ENCODE data around the gene SLC6A19. TPM values are rescaled to one million over a fixed set of nuclear protein-coding genes. Genes with fewer than 3 reads are reported as not detected.
"Not testable (repeated sequence)": the region's sequence is repeated elsewhere in the genome, so short reads cannot be mapped to it uniquely, and the experiment has no call there.

The SLC6A19 gene
- not detected in 2 replicates for total RNA-seq

DNA sequence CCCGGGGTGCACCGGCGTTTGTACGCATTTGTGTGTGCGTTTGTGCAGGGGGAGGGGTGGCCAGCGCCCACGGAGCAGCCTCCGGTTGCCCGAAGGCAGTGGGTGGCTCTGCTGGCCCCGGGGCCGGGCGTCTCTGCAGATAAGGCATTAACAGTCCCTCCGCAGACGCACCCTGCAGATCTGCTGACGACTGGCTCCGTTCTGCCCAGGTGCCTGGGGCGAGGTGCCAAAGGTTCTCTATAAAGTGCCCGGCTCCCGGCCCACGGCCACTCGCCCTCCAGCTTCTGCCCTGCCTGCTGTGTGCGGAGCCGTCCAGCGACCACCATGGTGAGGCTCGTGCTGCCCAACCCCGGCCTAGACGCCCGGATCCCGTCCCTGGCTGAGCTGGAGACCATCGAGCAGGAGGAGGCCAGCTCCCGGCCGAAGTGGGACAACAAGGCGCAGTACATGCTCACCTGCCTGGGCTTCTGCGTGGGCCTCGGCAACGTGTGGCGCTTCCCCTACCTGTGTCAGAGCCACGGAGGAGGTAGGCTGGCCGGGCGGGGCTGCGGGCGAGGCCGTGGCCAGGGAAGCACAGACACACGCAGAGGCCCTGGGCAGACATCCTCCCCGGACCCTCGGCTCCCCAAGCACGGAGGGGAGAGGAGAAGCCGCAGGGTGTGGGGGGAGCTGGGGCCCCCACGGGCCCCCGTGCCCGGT, at the start of gene SLC6A19:
Gene SLC6A19, plus strand, starts transcription at position 269 of the 699 bp plus-strand sequence. Its CDS starts 56 bp downstream, at position 325.
- no peak for DNase-seq (ENCODE audit: low read depth, low spot score)

- no peak for DNase-seq (ENCODE audit: low read depth, low spot score)
Measured at GRCh38 chr5:1152156-1152555, 49.2 kb upstream of the SLC6A19 start.

DNA sequence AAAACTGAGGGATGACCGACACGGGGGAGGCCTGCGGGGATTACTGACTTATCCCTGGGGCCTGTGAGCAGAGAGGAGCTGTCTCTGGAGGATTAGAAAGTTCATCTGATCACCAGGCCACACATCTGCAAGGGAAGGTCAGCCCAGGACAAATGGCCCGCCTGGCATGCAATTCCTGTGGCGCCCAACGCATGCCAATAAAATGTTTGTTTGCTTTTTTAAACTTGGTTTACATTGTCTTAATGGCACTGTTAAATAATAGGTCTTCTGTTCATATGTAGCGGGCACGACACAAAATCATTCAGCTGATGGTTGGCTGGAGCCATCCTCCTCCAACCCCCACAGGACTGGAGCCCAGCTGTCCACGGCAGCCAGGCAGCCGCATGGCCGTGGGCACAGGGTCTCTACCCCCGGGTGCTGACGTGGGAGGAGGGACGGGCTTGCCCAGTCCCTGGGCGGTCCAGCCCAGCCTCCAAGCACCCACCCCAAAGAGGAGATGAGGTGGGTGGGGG, 48.6 kb upstream of the SLC6A19 start:
- no peak for DNase-seq (ENCODE audit: low read depth, low spot score)

- DNase-seq (ENCODE audit: low read depth, low spot score): no peak
Measured at GRCh38 chr5:1153428-1153827, 48.0 kb upstream of the SLC6A19 start.

- no peak for DNase-seq (ENCODE audit: low read depth, low spot score)
Measured at GRCh38 chr5:1155191-1156032, 46.0 kb upstream of the SLC6A19 start.

DNA sequence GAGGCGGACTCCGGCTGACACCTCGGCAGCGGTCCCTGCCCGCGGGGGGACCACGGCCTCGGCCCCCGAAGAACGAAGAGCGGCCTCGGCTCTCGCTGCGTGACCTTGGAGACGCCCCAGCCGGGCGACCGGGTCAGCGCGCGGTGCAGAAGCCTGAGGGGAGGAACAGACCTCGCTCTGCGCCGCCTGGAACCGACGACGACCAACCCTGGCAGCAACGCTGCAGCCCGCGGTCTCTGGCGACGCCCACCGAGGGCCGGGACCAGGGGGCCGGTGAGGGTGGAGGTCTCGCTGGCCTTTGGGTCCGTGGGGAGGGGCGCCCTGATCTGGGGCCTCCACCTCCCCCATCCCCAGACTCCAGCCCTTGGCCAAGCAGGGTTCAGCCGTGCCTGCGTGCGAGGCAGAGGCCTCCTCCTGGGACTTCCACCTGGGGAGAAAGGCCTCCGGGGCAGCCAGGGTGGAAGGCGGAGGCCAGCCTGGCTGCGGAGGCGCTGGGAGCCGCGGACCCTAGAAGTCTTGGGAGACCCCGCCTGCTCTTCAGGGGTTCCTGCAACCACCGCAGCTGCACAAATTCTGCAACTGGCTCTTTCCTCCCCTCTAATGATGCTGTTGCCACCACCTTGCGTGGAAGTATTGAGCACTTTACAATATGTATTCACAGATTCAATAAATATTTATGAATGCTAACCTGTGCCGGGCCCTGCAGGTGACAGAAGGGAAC, 45.2 kb upstream of the SLC6A19 start:
- no peak for DNase-seq (ENCODE audit: low read depth, low spot score)

GRCh38 chr5:1156754-1157460, 44.5 kb upstream of the SLC6A19 start:
- DNase-seq (ENCODE audit: low read depth, low spot score): no peak

GRCh38 chr5:1157461-1157986, 43.9 kb upstream of the SLC6A19 start:
- not testable (repeated sequence) for DNase-seq (ENCODE audit: low read depth, low spot score)

DNA sequence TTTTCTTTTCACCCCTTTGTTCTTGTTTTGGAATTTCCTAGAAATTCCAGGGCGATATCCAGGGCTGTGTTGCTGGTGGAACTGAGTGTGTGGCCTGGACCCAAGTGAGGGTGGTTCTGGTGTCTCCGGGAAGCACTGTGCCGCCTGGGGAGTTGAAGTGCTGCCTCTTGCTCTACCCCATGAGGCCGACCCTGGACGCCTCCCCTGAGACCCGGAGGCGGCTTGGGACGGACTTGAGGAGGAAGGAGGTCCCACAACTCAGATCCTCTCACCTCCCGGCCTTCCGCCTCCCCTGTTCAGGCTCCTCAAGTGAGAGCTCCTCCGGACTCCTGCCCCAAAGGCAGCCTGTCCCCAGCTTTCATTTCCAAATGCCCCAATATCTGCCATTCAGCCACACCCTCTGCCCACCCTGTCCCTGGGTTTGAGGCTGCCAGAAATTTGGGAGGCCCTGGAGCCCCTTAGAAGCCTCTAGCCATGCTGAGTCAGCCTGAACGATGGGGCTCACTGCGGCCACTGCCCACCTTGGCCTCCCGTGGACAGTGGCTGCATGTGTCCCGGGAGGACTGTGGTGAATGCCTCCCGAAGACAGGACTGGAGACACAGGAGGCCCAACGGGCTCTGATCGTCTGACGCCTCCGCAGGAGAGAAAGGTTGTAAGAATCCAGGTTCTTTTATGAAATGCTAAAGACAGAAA, 42.6 kb upstream of the SLC6A19 start:
- DNase-seq (ENCODE audit: low read depth, low spot score): no peak

DNA sequence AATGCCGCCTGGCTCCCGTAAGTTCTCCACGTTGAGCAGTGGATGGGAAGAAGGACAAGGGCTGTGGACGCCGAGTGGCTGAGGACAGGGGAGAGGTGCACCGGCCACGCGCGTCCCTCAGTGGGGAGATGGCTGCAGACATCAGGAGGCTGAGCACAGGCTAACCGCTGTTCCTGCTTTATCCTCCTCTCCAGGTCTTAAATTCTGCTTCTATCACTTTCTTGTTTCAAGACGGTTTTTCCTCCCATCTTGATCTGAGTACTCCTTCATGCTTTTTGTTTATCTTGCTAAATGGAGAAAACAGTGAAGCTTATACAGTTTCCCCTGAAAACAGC, 42.1 kb upstream of the SLC6A19 start:
- DNase-seq (ENCODE audit: low read depth, low spot score): no peak

GRCh38 chr5:1159774-1160406, 41.5 kb upstream of the SLC6A19 start:
- no peak for DNase-seq (ENCODE audit: low read depth, low spot score)

- no peak for DNase-seq (ENCODE audit: low read depth, low spot score)
Measured at GRCh38 chr5:1161108-1161832, 40.1 kb upstream of the SLC6A19 start.

DNA sequence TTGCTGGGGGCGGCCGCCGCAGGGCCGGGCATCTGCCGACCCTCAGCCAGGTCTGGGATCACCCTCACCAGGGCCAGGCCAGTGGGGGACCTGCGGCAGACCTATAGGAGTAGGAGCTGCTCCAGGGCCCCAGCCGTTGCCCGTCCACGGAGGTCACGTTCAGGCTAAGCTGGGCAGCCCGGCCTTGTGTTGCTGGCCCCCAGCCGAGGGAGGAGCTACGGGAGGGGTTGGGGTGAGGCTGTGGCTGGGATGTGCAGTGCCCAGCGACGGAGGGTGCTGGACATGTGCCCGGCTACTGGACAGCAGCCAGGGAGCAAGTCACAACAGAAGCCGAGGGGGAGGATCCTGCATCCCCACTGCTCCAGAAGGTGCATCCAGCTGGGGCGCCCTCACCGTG, 39.6 kb upstream of the SLC6A19 start:
- no peak for DNase-seq (ENCODE audit: low read depth, low spot score)

DNA sequence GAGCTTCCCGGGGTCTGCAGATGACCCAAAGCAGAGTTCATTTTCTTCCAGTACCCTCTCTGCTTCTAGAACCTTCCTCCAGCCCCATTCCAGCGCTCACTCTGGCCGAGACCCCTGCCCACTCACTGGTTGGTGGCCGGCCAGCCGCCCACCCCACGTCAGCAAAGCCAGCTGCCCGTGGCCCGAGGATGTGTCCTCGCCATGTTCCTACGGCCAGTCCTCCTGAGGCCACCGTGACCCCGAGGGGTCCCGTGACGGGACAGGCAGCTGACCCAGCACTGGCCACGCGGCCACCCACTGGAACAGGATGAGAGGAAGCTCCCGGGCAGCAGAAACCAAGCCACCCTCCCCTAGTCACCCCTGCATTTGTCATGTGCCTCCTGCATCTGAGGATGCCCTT, 39.1 kb upstream of the SLC6A19 start:
- DNase-seq (ENCODE audit: low read depth, low spot score): no peak

DNA sequence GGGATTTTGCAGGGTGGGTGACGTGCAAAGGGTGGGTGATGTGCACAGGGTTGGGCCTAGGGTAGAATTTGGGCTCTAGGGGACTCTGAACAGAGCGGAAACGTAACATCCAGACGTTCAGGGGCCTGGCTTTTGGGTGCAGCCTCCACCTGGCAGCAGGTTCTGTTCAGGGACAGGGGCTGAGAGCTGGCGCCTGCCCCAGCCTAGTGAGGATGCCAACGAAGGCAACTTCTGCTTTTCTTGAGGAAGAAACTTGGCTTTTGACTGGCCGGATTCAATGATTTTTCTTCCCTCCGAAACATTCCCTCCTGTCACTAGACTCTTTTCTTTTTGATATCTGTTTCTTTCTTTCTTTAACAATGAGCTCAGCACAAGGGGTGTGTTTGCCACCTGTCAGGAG, 38.6 kb upstream of the SLC6A19 start:
- DNase-seq (ENCODE audit: low read depth, low spot score): no peak

GRCh38 chr5:1163366-1163765, 38.0 kb upstream of the SLC6A19 start:
- DNase-seq (ENCODE audit: low read depth, low spot score): no peak

- no peak for DNase-seq (ENCODE audit: low read depth, low spot score)
Measured at GRCh38 chr5:1163879-1164278, 37.5 kb upstream of the SLC6A19 start.

- DNase-seq (ENCODE audit: low read depth, low spot score): no peak
Measured at GRCh38 chr5:1164696-1165630, 36.4 kb upstream of the SLC6A19 start.
